Lung (tissue), 12 donors: ENCODE results near the gene UST. TPM values are rescaled to one million over a fixed set of nuclear protein-coding genes. Genes with fewer than 3 reads are reported as not detected.
A peak's percentile ranks its signal among the peaks of the same experiment; 100 is the strongest.
"Not testable (repeated sequence)": the region's sequence is repeated elsewhere in the genome, so short reads cannot be mapped to it uniquely, and the experiment has no call there.

Experiments
- ATAC-seq: fragments of 200-7000 bp; cut with Tn5 transposase; one replicate; pipeline ENCODE4 v1.9.1; 2020; ENCODE audit warnings: moderate number of reproducible peaks; ENCODE audit not compliant: insufficient read depth, low FRiP score
- DNase-seq, 3 donors: peaks; one replicate each; pipeline ENCODE4 v3.0.0-alpha.2; 2013 to 2017
- H3K27ac ChIP-seq, 2 donors: one replicate each; pipeline ENCODE4 v1.5.1; 2013; ENCODE audit warnings: mild to moderate bottlenecking in 2 of 2, moderate library complexity in 2 of 2, control low read depth in 1 of 2, inconsistent platforms in 1 of 2, low read depth in 1 of 2, low read length in 1 of 2
- H3K27me3 ChIP-seq, 3 donors: one replicate each; pipeline ENCODE4 v1.5.1; 2013; ENCODE audit warnings: low read length in 2 of 3; ENCODE audit not compliant: control insufficient read depth in 3 of 3, insufficient read depth in 3 of 3
- H3K36me3 ChIP-seq, 4 donors: one replicate each; pipeline ENCODE4 v1.5.1; 2013; ENCODE audit warnings: low read length in 4 of 4, mild to moderate bottlenecking in 1 of 4, moderate library complexity in 1 of 4; ENCODE audit not compliant: control insufficient read depth in 4 of 4, insufficient read depth in 4 of 4
- H3K4me1 ChIP-seq, 5 donors: one replicate each; pipeline ENCODE4 v1.5.1; 2013; ENCODE audit warnings: low read length in 5 of 5, mild to moderate bottlenecking in 2 of 5, moderate library complexity in 1 of 5; ENCODE audit not compliant: control insufficient read depth in 5 of 5, insufficient read depth in 5 of 5
- H3K4me3 ChIP-seq: one replicate; pipeline ENCODE4 v1.5.1; 2013; ENCODE audit warnings: mild to moderate bottlenecking, control low read depth, moderate library complexity
- H3K9ac ChIP-seq, 2 donors: one replicate each; pipeline ENCODE4 v1.5.1; 2013; ENCODE audit warnings: low read length in 2 of 2, control low read depth in 1 of 2; ENCODE audit not compliant: insufficient read depth in 1 of 2
- H3K9me3 ChIP-seq, 4 donors: one replicate each; pipeline ENCODE4 v1.5.1; 2013; ENCODE audit warnings: low read length in 3 of 4, mild to moderate bottlenecking in 1 of 4, moderate library complexity in 1 of 4; ENCODE audit not compliant: control insufficient read depth in 4 of 4, insufficient read depth in 3 of 4
- CTCF ChIP-seq: IDR thresholded peaks from 2 replicates; pipeline ENCODE4 v1.5.1; 2012; ENCODE audit warnings: mild to moderate bottlenecking; ENCODE audit errors: control extremely low read depth, extremely low read depth
- WGBS, 2 donors: extraction: QIAGEN DNeasy Blood & Tissue Kit; methylation state at CpG; one replicate each; pipeline ENCODE4 v1.1.7; 2013; 5-methylcytosine and 5-hydroxymethylcytosine counted together
- polyA plus RNA-seq, 2 donors: library from polyadenylated mRNA; stranded (reverse); fragments of 200-250 nt; gene quantifications; one replicate each; pipeline ENCODE4 v1.2.1, GENCODE V29; 2013
- total RNA-seq, 2 donors: library from RNA; depleted of rRNA in 1 of 2; stranded (reverse); fragments of >200 nt in 1 of 2; gene quantifications; one replicate each; pipeline ENCODE4 v1.2.1, GENCODE V29; 2014 to 2021
- donor health status: control.
- donor health status: control.
- donor health status: Bipolar disorder and iron deficiency.
- donor health status: healthy.
- donor health status: DM: yes; HTN: yes; CAD: no.

The UST gene
- total and polyA plus RNA-seq, 4 donors, result 4.5 to 24.0 (median 7.1) TPM

GRCh38 chr6:148779142-148779562 lies 32.3 kb downstream of the UST start:
- peaks cover 0 to 17% (median 9%) of the 10 kb centered on the region in 5 donors for H3K4me1 ChIP-seq
- H3K27me3 ChIP-seq, result no peaks in the 10 kb centered on the region
- no peak for TF ChIP-seq CTCF
- no peak overlapping the region for H3K9ac ChIP-seq
- H3K4me3 ChIP-seq, result no peak overlapping the region
- H3K9me3 ChIP-seq, result no peaks in the 10 kb centered on the region
- ATAC-seq (no peak), DNase-seq (peak; percentile 22 to 70 (median 52))
- no peaks in the 10 kb centered on the region for H3K36me3 ChIP-seq
- WGBS, 2 donors, result 37 to 48% methylated on average over 6 of the region's 6 CpGs
- H3K27ac ChIP-seq, result no peak overlapping the region

- peaks cover 0 to 17% (median 11%) of the 10 kb centered on the region in 5 donors for H3K4me1 ChIP-seq
These were observed 33.6 kb downstream of the UST start for GRCh38 chr6:148780423-148780822.

GRCh38 chr6:148780918-148781436 lies 34.1 kb downstream of the UST start:
- Histone ChIP-seq H3K4me3 (no peak overlapping the region), H3K36me3 (no peaks in the 10 kb centered on the region), H3K27me3 (no peaks in the 10 kb centered on the region), H3K4me1 (peaks cover 0 to 17% (median 11%) of the 10 kb centered on the region in 5 donors), H3K27ac (no peak overlapping the region), H3K9me3 (no peaks in the 10 kb centered on the region), H3K9ac (no peak overlapping the region)
- DNase-seq (no peak), ATAC-seq (no peak)
- no peak for TF ChIP-seq CTCF
- 62 to 80% methylated on average over 7 of the region's 7 CpGs for WGBS, 2 donors

More at GRCh38 chr6:148780423-148780822, 33.6 kb downstream of the UST start:
- H3K4me3 ChIP-seq, H3K9me3 ChIP-seq, ATAC-seq, H3K27me3 ChIP-seq, H3K27ac ChIP-seq, H3K9ac ChIP-seq, H3K36me3 ChIP-seq, DNase-seq: not testable (repeated sequence)
- 96 to 98% methylated on average over 1 of the region's 1 CpG for WGBS, 2 donors

- H3K9me3 ChIP-seq, result peaks cover 0 to 6% (median 2%) of the 10 kb centered on the region in 4 donors
- H3K9ac ChIP-seq, result no peak overlapping the region
- H3K27me3 ChIP-seq, result no peaks in the 10 kb centered on the region
- 88 to 91% methylated on average over 11 of the region's 11 CpGs for WGBS, 2 donors
- no peak overlapping the region for H3K4me3 ChIP-seq
- no peak overlapping the region for H3K27ac ChIP-seq
- peaks cover 0 to 4% (median 0%) of the 10 kb centered on the region in 4 donors for H3K36me3 ChIP-seq
- TF ChIP-seq CTCF, result no peak
- ATAC-seq (no peak), DNase-seq (no peak)
- peaks cover 0 to 7% (median 0%) of the 10 kb centered on the region in 5 donors for H3K4me1 ChIP-seq
These were observed 43.1 kb downstream of the UST start for GRCh38 chr6:148789948-148790347.
